H4 (cell line): ENCODE measurements around the gene LSM14B. TPM values are rescaled to one million over a fixed set of nuclear protein-coding genes. Genes with fewer than 3 reads are reported as not detected.
"Not testable (repeated sequence)": the region's sequence is repeated elsewhere in the genome, so short reads cannot be mapped to it uniquely, and the experiment has no call there.

Source experiments
- DNase-seq: peaks from one replicate; pipeline ENCODE4 v3.0.0-alpha.2; 2015; ENCODE audit warnings: low spot score
- total RNA-seq: library from RNA; depleted of rRNA; stranded (reverse); fragments of >200 nt; shearing (Covaris generic); gene quantifications from 2 replicates; pipeline ENCODE4 v1.2.3, GENCODE V29; 2014; rRNA removed

The LSM14B gene
- total RNA-seq, result 29.3 and 36.7 TPM in 2 replicates

GRCh38 chr20:62121776-62122653, at the start of gene LSM14B:
Gene LSM14B, plus strand, starts transcription at chr20:62122475. Its CDS starts 192 bp downstream, at chr20:62122667.
- DNase-seq, result peak; percentile 87

GRCh38 chr20:62073323-62073722, 49.0 kb upstream of the LSM14B start:
- no peak for DNase-seq

GRCh38 chr20:62079166-62079565, 43.1 kb upstream of the LSM14B start:
- no peak for DNase-seq

GRCh38 chr20:62080249-62080990, 41.9 kb upstream of the LSM14B start:
- no peak for DNase-seq

- DNase-seq, result no peak
Measured at GRCh38 chr20:62083312-62083711, 39.0 kb upstream of the LSM14B start.

GRCh38 chr20:62084224-62084623, 38.1 kb upstream of the LSM14B start:
- not testable (repeated sequence) for DNase-seq

- DNase-seq, result no peak
Measured at GRCh38 chr20:62085206-62085605, 37.1 kb upstream of the LSM14B start.

GRCh38 chr20:62087227-62087626, 35.0 kb upstream of the LSM14B start:
- DNase-seq, result no peak

- DNase-seq, result no peak
Measured at GRCh38 chr20:62087632-62088031, 34.6 kb upstream of the LSM14B start.

GRCh38 chr20:62088258-62089127, 33.8 kb upstream of the LSM14B start:
- peak; percentile 96 for DNase-seq

GRCh38 chr20:62089393-62089792, 32.9 kb upstream of the LSM14B start:
- DNase-seq, result no peak

GRCh38 chr20:62096421-62097380, 25.6 kb upstream of the LSM14B start:
- DNase-seq, result no peak

- no peak for DNase-seq
Measured at GRCh38 chr20:62097881-62098407, 24.3 kb upstream of the LSM14B start.

- no peak for DNase-seq
Measured at GRCh38 chr20:62101078-62101477, 21.2 kb upstream of the LSM14B start.

- DNase-seq, result no peak
Measured at GRCh38 chr20:62103508-62104233, 18.6 kb upstream of the LSM14B start.

- DNase-seq, result no peak
Measured at GRCh38 chr20:62104234-62104789, 18.0 kb upstream of the LSM14B start.

GRCh38 chr20:62104791-62105345, 17.4 kb upstream of the LSM14B start:
- DNase-seq, result no peak

- DNase-seq, result no peak
Measured at GRCh38 chr20:62105592-62105991, 16.7 kb upstream of the LSM14B start.

GRCh38 chr20:62111148-62111547, 11.1 kb upstream of the LSM14B start:
- no peak for DNase-seq
